ENCODE results near the gene SCGB1A1.
A peak's percentile ranks its signal among the peaks of the same experiment; 100 is the strongest.

Gene SCGB1A1

GRCh38 chr11:62463121-62463542, 44.3 kb downstream of the SCGB1A1 start:
- TF ChIP-seq CTCF (IDR thresholded peaks at IDR 0.05; ENCODE audit: low read depth, low read length, missing control alignments): no peak
- DNase-seq (ENCODE audit: low read depth): no peak
- H3K4me3 ChIP-seq (ENCODE audit: low read depth, low read length): no peak overlapping the region

- peak; percentile 31 for TF ChIP-seq CTCF (IDR thresholded peaks at IDR 0.05; ENCODE audit: low read depth, low read length, missing control alignments)
- DNase-seq (ENCODE audit: low read depth): peak; percentile 69
- no peak overlapping the region for H3K4me3 ChIP-seq (ENCODE audit: low read depth, low read length)
Measured at GRCh38 chr11:62464655-62465054, 45.8 kb downstream of the SCGB1A1 start.

- no peak for TF ChIP-seq CTCF (IDR thresholded peaks at IDR 0.05; ENCODE audit: low read depth, low read length, missing control alignments)
- DNase-seq (ENCODE audit: low read depth): no peak
- H3K4me3 ChIP-seq (ENCODE audit: low read depth, low read length): no peak overlapping the region
Measured at GRCh38 chr11:62466444-62466843, 47.6 kb downstream of the SCGB1A1 start.

GRCh38 chr11:62468577-62468976, 49.7 kb downstream of the SCGB1A1 start:
- no peak for DNase-seq (ENCODE audit: low read depth)
- H3K4me3 ChIP-seq (ENCODE audit: low read depth, low read length): no peak overlapping the region
- TF ChIP-seq CTCF (IDR thresholded peaks at IDR 0.05; ENCODE audit: low read depth, low read length, missing control alignments): no peak

- no peak for DNase-seq (ENCODE audit: low read depth)
- no peak overlapping the region for H3K4me3 ChIP-seq (ENCODE audit: low read depth, low read length)
- no peak for TF ChIP-seq CTCF (IDR thresholded peaks at IDR 0.05; ENCODE audit: low read depth, low read length, missing control alignments)
Measured at GRCh38 chr11:62471603-62472002, 52.8 kb downstream of the SCGB1A1 start.

- no peak overlapping the region for H3K4me3 ChIP-seq (ENCODE audit: low read depth, low read length)
- no peak for DNase-seq (ENCODE audit: low read depth)
- TF ChIP-seq CTCF (IDR thresholded peaks at IDR 0.05; ENCODE audit: low read depth, low read length, missing control alignments): no peak
Measured at GRCh38 chr11:62472063-62472884, 53.4 kb downstream of the SCGB1A1 start.

Measured in GM12864 (cell line).